K562 (cell line): ENCODE measurements around the gene CACNG5. TPM values are rescaled to one million over a fixed set of nuclear protein-coding genes. Genes with fewer than 3 reads are reported as not detected.

Experiments used
- ATAC-seq: fragments of 200-7000 bp; cut with Tn5 transposase; 3 replicates; pipeline ENCODE4 v1.9.1; 2020; ENCODE audit warnings: moderate library complexity
- BruUV-seq: library from RNA; stranded (reverse); fragments of 400-500 nt; replicated peaks from 2 replicates; lab custom pipeline; 2021; lab: Mats Ljungman, UMichigan
- CTCF ChIA-PET: fragments of 300-600 bp; formaldehyde crosslinking; extraction: SDS; loops from one replicate; lab custom pipeline; 2021; ENCODE audit warnings: low intra/inter-chr PET ratio; lab: Yijun Ruan, JAX
- POLR2A ChIA-PET: fragments of 300-600, 350-650 bp; sonication (Branson Sonifier 250); formaldehyde crosslinking; extraction: SDS; loops from one replicate; lab custom pipeline; 2021; ENCODE audit warnings: antibody characterized with exemption, inconsistent platforms; lab: Yijun Ruan, JAX
- DNase-seq, 4 experiments: peaks; one replicate each; pipeline versions ENCODE4 v3.0.0 to v3.0.0-alpha.2; 2011 to 2018; ENCODE audit warnings: low spot score in 3 of 4, mixed read lengths in 3 of 4; ENCODE audit errors: extremely low read depth in 1 of 4
- FAIRE-seq: peaks from 2 replicates; lab custom pipeline; 2011; peaks lifted over from hg19 to GRCh38; lab: Jason Lieb, UNC
- H2AFZ ChIP-seq: 2 replicates; pipeline ENCODE4 v1.6.0; 2011; ENCODE audit warnings: low read depth, low read length, control low read depth, inconsistent platforms
- H3K27ac ChIP-seq: fragments of 200-600 bp; 3 replicates; pipeline ENCODE4 v1.8.0; 2011; ENCODE audit warnings: low read depth, mild to moderate bottlenecking, control low read depth, inconsistent platforms, low read length, moderate library complexity, mixed read lengths; ENCODE audit errors: extremely low read depth
- H3K27me3 ChIP-seq, 2 experiments: fragments of 300-600 bp in 1 of 2; 2 replicates in 1 of 2; 3 replicates in 1 of 2; pipeline versions ENCODE4 v1.6.0 to v1.8.0; 2011; ENCODE audit warnings: inconsistent platforms in 2 of 2, low read length in 2 of 2, mild to moderate bottlenecking in 1 of 2, mixed read lengths in 1 of 2, moderate library complexity in 1 of 2; ENCODE audit not compliant: control insufficient read depth in 2 of 2, insufficient read depth in 2 of 2
- H3K36me3 ChIP-seq: fragments of 300-600 bp; 3 replicates; pipeline ENCODE4 v1.8.0; 2011; ENCODE audit warnings: mild to moderate bottlenecking, low read length, inconsistent platforms; ENCODE audit not compliant: control insufficient read depth, insufficient read depth
- H3K4me1 ChIP-seq, 2 experiments: fragments of 200-600 bp in 1 of 2; replicated peaks in 1 of 2; 2 replicates in 1 of 2; 3 replicates in 1 of 2; pipeline versions ENCODE4 v1.5.1 to v1.8.0; 2011; ENCODE audit warnings: inconsistent platforms in 2 of 2, low read length in 2 of 2, mild to moderate bottlenecking in 1 of 2, mixed read lengths in 1 of 2, moderate library complexity in 1 of 2; ENCODE audit not compliant: control insufficient read depth in 2 of 2, insufficient read depth in 2 of 2
- H3K4me2 ChIP-seq: 2 replicates; pipeline ENCODE4 v1.6.1; 2011; ENCODE audit warnings: low read length, control low read depth, inconsistent platforms, mixed read lengths; ENCODE audit not compliant: insufficient read depth
- H3K4me3 ChIP-seq: fragments of 200-600 bp; sonication (generic), shearing (Covaris generic); 2 replicates; pipeline ENCODE4 v1.5.1; 2016; ENCODE audit warnings: control low read depth, inconsistent platforms
- H3K79me2 ChIP-seq: fragments of 200-600 bp; 3 replicates; pipeline ENCODE4 v1.8.0; 2011; ENCODE audit warnings: low read length, inconsistent platforms; ENCODE audit not compliant: control insufficient read depth, insufficient read depth
- H3K9ac ChIP-seq, 2 experiments: 2 replicates each; pipeline versions ENCODE4 v1.6.0 to v1.6.1; 2011; ENCODE audit warnings: low read depth in 2 of 2, low read length in 2 of 2, control low read depth in 1 of 2, inconsistent platforms in 1 of 2, mild to moderate bottlenecking in 1 of 2, mixed read lengths in 1 of 2; ENCODE audit not compliant: insufficient read depth in 1 of 2
- H3K9me1 ChIP-seq: one replicate; pipeline ENCODE4 v1.6.0; 2011; ENCODE audit warnings: inconsistent platforms, mild to moderate bottlenecking, low read length, moderate library complexity; ENCODE audit not compliant: control insufficient read depth, insufficient read depth
- H3K9me3 ChIP-seq: replicated peaks from 2 replicates; pipeline ENCODE4 v1.5.1; 2011; ENCODE audit warnings: low read depth, low read length, inconsistent platforms; ENCODE audit not compliant: control insufficient read depth, insufficient read depth
- H4K20me1 ChIP-seq: replicated peaks from 2 replicates; pipeline ENCODE4 v1.6.1; 2011; ENCODE audit warnings: low read length, inconsistent platforms, mixed read lengths; ENCODE audit not compliant: control insufficient read depth, insufficient read depth
- ARID3B ChIP-seq: fragments of 250-450 bp; sonication (Bioruptor Pico); IDR thresholded peaks from 2 replicates; pipeline ENCODE4 v1.4.0; 2020; ENCODE audit warnings: borderline replicate concordance
- BACH1 ChIP-seq: fragments of 200-800 bp; sonication (Bioruptor generic); IDR thresholded peaks from 2 replicates; pipeline ENCODE4 v1.6.1; 2016; ENCODE audit warnings: missing genetic modification characterization, missing compliant biosample characterization
- CBX5 ChIP-seq: IDR thresholded peaks from 2 replicates; pipeline ENCODE4 v1.6.1; 2014; ENCODE audit warnings: low read depth, borderline replicate concordance
- FOXA1 ChIP-seq: fragments of 450-650 bp; IDR thresholded peaks from 2 replicates; pipeline ENCODE4 v1.6.1; 2016; ENCODE audit warnings: mild to moderate bottlenecking, borderline replicate concordance
- FOXA3 ChIP-seq, 2 experiments: fragments of 450-650 bp in 1 of 2; sonication (generic) in 1 of 2; formaldehyde crosslinking; IDR thresholded peaks in 1 of 2; conservative IDR thresholded peaks in 1 of 2; 2 replicates each; pipeline versions ENCODE4 v1.4.0 to v1.8.0; 2020 to 2022; ENCODE audit warnings: mild to moderate bottlenecking in 2 of 2, missing genetic modification reagents in 1 of 2
- GTF3C2 ChIP-seq: IDR thresholded peaks from 3 replicates; pipeline ENCODE4 v1.6.1; 2011; ENCODE audit warnings: borderline replicate concordance, mild to moderate bottlenecking, moderate library complexity; ENCODE audit not compliant: insufficient read length; ENCODE audit errors: extremely low read depth
- HLTF ChIP-seq: fragments of 450-650 bp; IDR thresholded peaks from 2 replicates; pipeline ENCODE4 v1.6.1; 2016
- PHF20 ChIP-seq: fragments of 450-650 bp; IDR thresholded peaks from 2 replicates; pipeline ENCODE4 v1.6.1; 2018; ENCODE audit not compliant: partially characterized antibody
- SRSF1 ChIP-seq: fragments of 200-400 bp; formaldehyde crosslinking; IDR thresholded peaks from 2 replicates; pipeline ENCODE4 v1.6.1; 2017; ENCODE audit warnings: mild to moderate bottlenecking, low read depth, low read length, moderate library complexity
- ZBTB33 ChIP-seq: sonication (generic); formaldehyde crosslinking; IDR thresholded peaks from 2 replicates; pipeline ENCODE4 v1.8.1; 2023; ENCODE audit warnings: mild to moderate bottlenecking, missing genetic modification reagents
- ZNF239 ChIP-seq: fragments of 250-450 bp; sonication (Bioruptor Pico); IDR thresholded peaks from 2 replicates; pipeline ENCODE4 v1.4.0; 2020; ENCODE audit warnings: mild to moderate bottlenecking
- ZNF3 ChIP-seq: fragments of 250-450 bp; sonication (Bioruptor Pico); IDR thresholded peaks from 2 replicates; pipeline ENCODE4 v1.5.0; 2021; ENCODE audit warnings: mild to moderate bottlenecking, moderate library complexity
- ZNF398 ChIP-seq: fragments of 250-450 bp; sonication (Bioruptor Pico); IDR thresholded peaks from 2 replicates; pipeline ENCODE4 v1.8.0; 2021; ENCODE audit warnings: moderate library complexity, mild to moderate bottlenecking, inconsistent platforms
- ZNF561 ChIP-seq: fragments of 450-650 bp; formaldehyde crosslinking; conservative IDR thresholded peaks from 2 replicates; pipeline ENCODE4 v1.4.0; 2020; ENCODE audit warnings: mild to moderate bottlenecking, moderate library complexity
- ZNF77 ChIP-seq: fragments of 250-450 bp; sonication (Bioruptor Pico); IDR thresholded peaks from 2 replicates; pipeline ENCODE4 v1.5.0; 2020
- WGBS: fragments of 100-300 bp; shearing (Covaris generic); methylation state at CpG from one replicate; pipeline ENCODE4 v1.1.6; 2016; ENCODE audit warnings: low coverage, mixed read lengths; ENCODE audit not compliant: insufficient coverage; ENCODE audit errors: missing lambda C conversion rate; 5-methylcytosine and 5-hydroxymethylcytosine counted together
- in situ Hi-C: fragments of 300-500 bp; cut with MboI; formaldehyde crosslinking; loops from 4 replicates; pipeline ENCODE4 v1.15.0; 2018; ENCODE audit warnings: inconsistent platforms, mixed read lengths
- intact Hi-C: fragments of 100-400 bp; cut with micrococcal nuclease; formaldehyde crosslinking; loops from 2 replicates; pipeline ENCODE4 v1.14.2; 2022
- polyA plus RNA-seq, 8 experiments: library from polyadenylated mRNA; depleted of rRNA in 4 of 8; stranded (reverse) in 5 of 8; unstranded in 3 of 8; fragments of >200 nt; fragmentation: Nextera tagmentation in 2 of 8; fragmentation: Illumina TruSeq in 1 of 8; extraction: Ambion mirVana in 2 of 8; extraction: Trizol in 1 of 8; gene quantifications; 2 replicates each; pipeline versions ENCODE4 v1.2.1 to v1.2.3, GENCODE V29; 2011 to 2014; ENCODE audit warnings: inconsistent platforms in 1 of 8, missing spikeins in 1 of 8
- total RNA-seq, 7 experiments: library from RNA; depleted of rRNA in 6 of 7; stranded (reverse); fragments of >200 nt in 6 of 7; fragmentation: Illumina TruSeq in 2 of 7; extraction: Trizol in 2 of 7; gene quantifications; 2 replicates each; pipeline versions ENCODE4 v1.2.1 to v1.2.3, GENCODE V29; 2011 to 2021; ENCODE audit warnings: low replicate concordance in 1 of 7

The CACNG5 gene
- total and polyA plus RNA-seq, 9 of the 15 experiments (the other 6 are each of a cell fraction or from before 2014, with no cell fraction given): not detected

- intact Hi-C loops (no loop called here), in situ Hi-C loops (no loop called here)
- Histone ChIP-seq H3K9ac (no peak overlapping the region), H3K36me3 (no peaks in the 10 kb centered on the region), H3K9me1 (no peaks in the 10 kb centered on the region), H3K79me2 (no peaks in the 10 kb centered on the region), H3K4me2 (no peak overlapping the region), H3K9me3 (no peaks in the 10 kb centered on the region), H3K4me3 (no peak overlapping the region), H3K27me3 (peaks cover under 1 to 18% of the 10 kb centered on the region in 2 experiments; a peak in 3 of 5 replicates), H4K20me1 (no peaks in the 10 kb centered on the region), H2AFZ (no peak overlapping the region), H3K4me1 (no peaks in the 10 kb centered on the region), H3K27ac (no peak overlapping the region)
- FAIRE-seq (no peak), ATAC-seq (no peak), DNase-seq (no peak)
- ChIA-PET CTCF (no interaction called here), POLR2A (no interaction called here)
- 0% methylated on average over 1 of the region's 1 CpG for WGBS
- BruUV-seq: no TSS peak
- TF ChIP-seq ZBTB33 (no peak), SRSF1 (no peak), ZNF398 (CRISPR knock-in tag) (no peak), FOXA3 (CRISPR knock-in tag; conservative IDR thresholded peaks at IDR 0.05 in 1 of 2, IDR thresholded peaks at IDR 0.05 in 1 of 2) (no peak), ZNF77 (no peak), BACH1 (tag) (no peak), ZNF561 (no peak), CBX5 (no peak), ARID3B (CRISPR knock-in tag) (no peak), FOXA1 (no peak), PHF20 (no peak), ZNF3 (CRISPR knock-in tag) (no peak), ZNF239 (no peak), HLTF (no peak), GTF3C2 (no peak)
Observed at GRCh38 chr17:66923886-66924285, 89.0 kb downstream of the CACNG5 start.
